ENCODE results near the gene XXYLT1.

DNA sequence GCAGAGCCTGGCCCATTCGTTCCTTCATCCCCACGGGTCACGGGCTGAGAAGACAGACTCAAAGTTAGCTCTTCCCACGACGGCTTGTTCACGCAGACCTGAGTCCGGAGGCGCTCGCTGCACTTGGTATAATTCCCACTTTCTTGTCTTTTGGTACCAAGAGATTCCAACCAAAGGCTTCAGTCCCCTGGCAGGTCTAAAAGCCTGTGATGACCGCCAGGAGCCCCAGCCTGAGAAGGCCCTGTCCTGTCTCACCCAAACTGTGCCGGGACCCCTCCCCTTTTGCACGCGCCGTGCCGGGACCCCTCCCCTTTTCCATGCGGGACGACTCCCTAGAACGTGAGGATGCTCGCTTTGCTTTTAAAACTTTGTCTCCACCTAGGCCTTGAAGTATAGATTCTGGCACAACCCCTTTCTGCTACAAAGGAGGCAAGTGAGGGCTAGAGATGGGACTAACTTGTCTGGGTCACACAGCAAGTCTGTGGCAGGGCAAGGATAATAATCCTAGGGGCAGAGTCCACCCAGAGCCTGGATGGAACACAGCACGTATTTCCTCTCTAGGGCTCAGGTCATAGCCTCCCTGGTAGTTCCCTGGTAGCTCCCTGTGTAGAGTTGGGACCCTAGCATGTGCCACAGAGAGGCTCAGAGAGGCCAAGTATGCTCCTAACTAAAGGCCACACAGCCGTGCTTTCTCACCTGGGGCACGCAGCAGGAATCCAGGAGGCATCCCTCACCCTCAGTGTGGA, 211.3 kb downstream of the XXYLT1 start:
- TF ChIP-seq, protein P1, sequence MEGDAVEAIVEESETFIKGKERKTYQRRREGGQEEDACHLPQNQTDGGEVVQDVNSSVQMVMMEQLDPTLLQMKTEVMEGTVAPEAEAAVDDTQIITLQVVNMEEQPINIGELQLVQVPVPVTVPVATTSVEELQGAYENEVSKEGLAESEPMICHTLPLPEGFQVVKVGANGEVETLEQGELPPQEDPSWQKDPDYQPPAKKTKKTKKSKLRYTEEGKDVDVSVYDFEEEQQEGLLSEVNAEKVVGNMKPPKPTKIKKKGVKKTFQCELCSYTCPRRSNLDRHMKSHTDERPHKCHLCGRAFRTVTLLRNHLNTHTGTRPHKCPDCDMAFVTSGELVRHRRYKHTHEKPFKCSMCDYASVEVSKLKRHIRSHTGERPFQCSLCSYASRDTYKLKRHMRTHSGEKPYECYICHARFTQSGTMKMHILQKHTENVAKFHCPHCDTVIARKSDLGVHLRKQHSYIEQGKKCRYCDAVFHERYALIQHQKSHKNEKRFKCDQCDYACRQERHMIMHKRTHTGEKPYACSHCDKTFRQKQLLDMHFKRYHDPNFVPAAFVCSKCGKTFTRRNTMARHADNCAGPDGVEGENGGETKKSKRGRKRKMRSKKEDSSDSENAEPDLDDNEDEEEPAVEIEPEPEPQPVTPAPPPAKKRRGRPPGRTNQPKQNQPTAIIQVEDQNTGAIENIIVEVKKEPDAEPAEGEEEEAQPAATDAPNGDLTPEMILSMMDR (IDR thresholded peaks at IDR 0.05): no peak
- TF ChIP-seq POLR2A (IDR thresholded peaks at IDR 0.05) (no peak), POLR2AphosphoS5 (IDR thresholded peaks at IDR 0.05) (no peak)
